Endothelial cell of umbilical vein (primary cell): Measurements from ENCODE around the gene MOG. TPM values are rescaled to one million over a fixed set of nuclear protein-coding genes. Genes with fewer than 3 reads are reported as not detected.
A peak's percentile ranks its signal among the peaks of the same experiment; 100 is the strongest.

Experiments used
- BruUV-seq: library from RNA; stranded (reverse); fragments of 400-500 nt; replicated peaks from 2 replicates; lab custom pipeline; 2021; lab: Mats Ljungman, UMichigan
- CTCF ChIA-PET: fragments of 300-600, 350-600 bp; sonication (Branson Sonifier 250); formaldehyde crosslinking; loops from one replicate; lab custom pipeline; 2021; ENCODE audit warnings: antibody characterized with exemption, inconsistent platforms; lab: Charles Lee
- POLR2A ChIA-PET: fragments of 300-600, 350-600 bp; sonication (Branson Sonifier 250); formaldehyde crosslinking; loops from one replicate; lab custom pipeline; 2021; ENCODE audit warnings: antibody characterized with exemption, inconsistent platforms; lab: Charles Lee
- DNase-seq: peaks from one replicate; pipeline ENCODE4 v3.0.0-alpha.2; 2011; ENCODE audit warnings: low read depth, low spot score
- FAIRE-seq: peaks from 2 replicates; lab custom pipeline; 2011; peaks lifted over from hg19 to GRCh38; lab: Jason Lieb, UNC
- H2AFZ ChIP-seq: 2 replicates; pipeline ENCODE4 v1.6.0; 2012; ENCODE audit warnings: low read depth, low read length, control low read depth, inconsistent platforms
- H3K27ac ChIP-seq: 2 replicates; pipeline ENCODE4 v1.5.1; 2011; ENCODE audit warnings: low read depth, mild to moderate bottlenecking, control low read depth, low read length, moderate library complexity; ENCODE audit not compliant: insufficient read depth
- H3K27me3 ChIP-seq, 2 experiments: 2 replicates each; pipeline versions ENCODE4 v1.6.0 to v1.6.1; 2011; ENCODE audit warnings: low read length in 2 of 2, mixed read lengths in 1 of 2; ENCODE audit not compliant: control insufficient read depth in 2 of 2, insufficient read depth in 2 of 2
- H3K36me3 ChIP-seq, 2 experiments: 2 replicates in 1 of 2; 3 replicates in 1 of 2; pipeline ENCODE4 v1.5.1; 2011; ENCODE audit warnings: low read length in 2 of 2, mild to moderate bottlenecking in 1 of 2, moderate library complexity in 1 of 2; ENCODE audit not compliant: control insufficient read depth in 2 of 2, insufficient read depth in 2 of 2; ENCODE audit errors: extremely low read depth in 1 of 2
- H3K4me1 ChIP-seq: 3 replicates; pipeline ENCODE4 v1.5.1; 2011; ENCODE audit warnings: mild to moderate bottlenecking, low read length; ENCODE audit not compliant: control insufficient read depth, insufficient read depth; ENCODE audit errors: extremely low read depth
- H3K4me2 ChIP-seq: 2 replicates; pipeline ENCODE4 v1.6.1; 2011; ENCODE audit warnings: low read length, control low read depth, mixed read lengths; ENCODE audit not compliant: insufficient read depth
- H3K4me3 ChIP-seq, 3 experiments: fragments of 200-600 bp in 1 of 3; sonication (generic), shearing (Covaris generic) in 1 of 3; replicated peaks in 1 of 3; 2 replicates each; pipeline ENCODE4 v1.5.1; 2011 to 2016; ENCODE audit warnings: control low read depth in 3 of 3, low read length in 3 of 3, mild to moderate bottlenecking in 2 of 3, inconsistent platforms in 1 of 3, low read depth in 1 of 3, moderate library complexity in 1 of 3; ENCODE audit not compliant: insufficient read depth in 1 of 3
- H3K79me2 ChIP-seq: 2 replicates; pipeline ENCODE4 v1.6.0; 2012; ENCODE audit warnings: low read length, inconsistent platforms; ENCODE audit not compliant: control insufficient read depth, insufficient read depth
- H3K9ac ChIP-seq: replicated peaks from 2 replicates; pipeline ENCODE3; 2011; ENCODE audit warnings: low read length, control low read depth; ENCODE audit not compliant: insufficient read depth; ENCODE audit errors: extremely low read depth
- H3K9me1 ChIP-seq: replicated peaks from 3 replicates; pipeline ENCODE4 v1.6.0; 2011; ENCODE audit warnings: mild to moderate bottlenecking, low read length; ENCODE audit not compliant: control insufficient read depth, insufficient read depth; ENCODE audit errors: extremely low read depth
- H3K9me3 ChIP-seq: replicated peaks from 2 replicates; pipeline ENCODE4 v1.5.1; 2012; ENCODE audit warnings: low read length, inconsistent platforms; ENCODE audit not compliant: control insufficient read depth, insufficient read depth
- H4K20me1 ChIP-seq: replicated peaks from 2 replicates; pipeline ENCODE3; 2011; ENCODE audit warnings: mild to moderate bottlenecking, low read length; ENCODE audit not compliant: control insufficient read depth, insufficient read depth; ENCODE audit errors: extremely low read depth
- CTCF ChIP-seq, 2 donors: IDR thresholded peaks; 1 replicate in 1 of 2; 2 replicates in 1 of 2; pipeline ENCODE4 v1.5.1; 2011; ENCODE audit warnings: low read length in 2 of 2, mild to moderate bottlenecking in 2 of 2, moderate library complexity in 2 of 2, control low read depth in 1 of 2, inconsistent platforms in 1 of 2, low read depth in 1 of 2; ENCODE audit not compliant: insufficient read depth in 1 of 2; ENCODE audit errors: extremely low read depth in 1 of 2
- EZH2 ChIP-seq: IDR thresholded peaks from 2 replicates; pipeline ENCODE4 v1.6.1; 2012; ENCODE audit warnings: borderline replicate concordance, low read depth, mild to moderate bottlenecking, moderate library complexity, low read length, inconsistent platforms; ENCODE audit not compliant: severe bottlenecking
- FOS ChIP-seq: IDR thresholded peaks from 2 replicates; pipeline ENCODE4 v1.6.1; 2011; ENCODE audit warnings: mild to moderate bottlenecking, low read length, moderate library complexity, borderline replicate concordance; ENCODE audit not compliant: insufficient read depth
- GATA2 ChIP-seq: IDR thresholded peaks from 2 replicates; pipeline ENCODE4 v1.7.0; 2011; ENCODE audit warnings: low read depth, mild to moderate bottlenecking, moderate library complexity, mixed read lengths, low read length; ENCODE audit not compliant: insufficient read length, insufficient read depth
- JUN ChIP-seq: IDR thresholded peaks from 2 replicates; pipeline ENCODE4 v1.6.1; 2011; ENCODE audit warnings: borderline replicate concordance, low read depth; ENCODE audit not compliant: insufficient read length, insufficient read depth
- MAX ChIP-seq: IDR thresholded peaks from 2 replicates; pipeline ENCODE4 v1.6.1; 2011; ENCODE audit not compliant: insufficient read depth, insufficient read length
- MYC ChIP-seq: IDR thresholded peaks from one replicate; pipeline ENCODE4 v1.6.1; 2011; ENCODE audit warnings: mild to moderate bottlenecking, low read depth, low read length
- POLR2A ChIP-seq: IDR thresholded peaks from 2 replicates; pipeline ENCODE4 v1.6.1; 2012; ENCODE audit warnings: low read depth, mild to moderate bottlenecking, control low read depth, low read length
- POLR2AphosphoS5 ChIP-seq: IDR thresholded peaks from 2 replicates; pipeline ENCODE4 v1.6.1; 2012; ENCODE audit warnings: low read depth, mild to moderate bottlenecking, control low read depth, low read length, moderate library complexity; ENCODE audit not compliant: insufficient read depth
- dilution Hi-C: fragments of 300-500 bp; cut with MboI; formaldehyde crosslinking; loops from one replicate; pipeline ENCODE4 v1.15.0; 2019; ENCODE audit warnings: low sequenced_read_pairs; ENCODE audit not compliant: extremely low pct_ligation_motif_present
- intact Hi-C: fragments of 100-400 bp; cut with micrococcal nuclease; formaldehyde crosslinking; loops from one replicate; pipeline ENCODE4 v1.10.0; 2022
- polyA plus RNA-seq, 4 experiments: library from polyadenylated mRNA; depleted of rRNA in 3 of 4; stranded (reverse) in 3 of 4; unstranded in 1 of 4; fragments of >200 nt; gene quantifications; 2 replicates each; pipeline versions ENCODE4 v1.2.1 to v1.2.3, GENCODE V29; 2011 to 2012; ENCODE audit warnings: missing spikeins in 1 of 4
- total RNA-seq: library from RNA; stranded (reverse); gene quantifications from 2 replicates; pipeline ENCODE4 v1.2.3, GENCODE V29; 2021

Gene MOG
- total and polyA plus RNA-seq, 2 donors (not counting 3 experiments of a cell fraction or from before 2014, with no cell fraction given), result not detected

GRCh38 chr6:29651413-29652197 is 5.3 kb upstream of the MOG start:
- peaks cover 13 to 20% of the 10 kb centered on the region in 2 experiments for H3K27me3 ChIP-seq
- BruUV-seq, result no TSS peak
- ChIA-PET CTCF (interaction anchor here (1.7 to 5.3 kb wide), 7 partner anchors 10 to 87 kb away, joined by 5 to 97 read pairs (median 24); partner anchors contain the start of gene GABBR1), POLR2A (no interaction called here)
- FAIRE-seq, result peak; percentile 78
- H3K9me3 ChIP-seq, result no peaks in the 10 kb centered on the region
- dilution Hi-C loops, result no loop called here
- DNase-seq, result peak; percentile 47
- intact Hi-C loops, result loop anchor here (1.0 to 2.0 kb wide), 3 partner anchors 51 to 184 kb away; no protein-coding TSS in a partner anchor
- no peak overlapping the region for H3K27ac ChIP-seq
- no peak overlapping the region for H3K4me3 ChIP-seq
- peaks cover 4% of the 10 kb centered on the region for H3K4me1 ChIP-seq
- no peak overlapping the region for H3K9ac ChIP-seq
- H4K20me1 ChIP-seq, result no peaks in the 10 kb centered on the region
- H2AFZ ChIP-seq, result no peak overlapping the region
- no peaks in the 10 kb centered on the region for H3K9me1 ChIP-seq
- H3K36me3 ChIP-seq, result no peaks in the 10 kb centered on the region
- no peaks in the 10 kb centered on the region for H3K79me2 ChIP-seq
- peak; percentile 47 to 48 for TF ChIP-seq CTCF (IDR thresholded peaks at IDR 0.05; ENCODE audit: extremely low read depth in 1 of 2, insufficient read depth in 1 of 2, low read depth in 1 of 2, low read length in 2 of 2)
- TF ChIP-seq MYC, result no peak
- no peak overlapping the region for H3K4me2 ChIP-seq

GRCh38 chr6:29652198-29652584 is 4.7 kb upstream of the MOG start:
- Histone ChIP-seq H3K4me3 (no peak overlapping the region), H3K36me3 (no peaks in the 10 kb centered on the region), H3K27ac (no peak overlapping the region), H3K9me1 (no peaks in the 10 kb centered on the region), H3K79me2 (no peaks in the 10 kb centered on the region), H2AFZ (no peak overlapping the region), H4K20me1 (no peaks in the 10 kb centered on the region), H3K9me3 (no peaks in the 10 kb centered on the region), H3K27me3 (peaks cover 13 to 23% of the 10 kb centered on the region in 2 experiments), H3K4me2 (no peak overlapping the region), H3K9ac (no peak overlapping the region), H3K4me1 (peaks cover 4% of the 10 kb centered on the region)
- ChIA-PET POLR2A (no interaction called here), CTCF (interaction anchor here (0.6 to 3.5 kb wide), 7 partner anchors 12 to 1203 kb away, joined by 3 to 84 read pairs (median 12); partner anchors contain the start of gene ZFP57)
- intact Hi-C loops (no loop called here), dilution Hi-C loops (no loop called here)
- no TSS peak for BruUV-seq
- TF ChIP-seq MAX, result no peak
- no peak for TF ChIP-seq POLR2A
- TF ChIP-seq CTCF (IDR thresholded peaks at IDR 0.05; ENCODE audit: extremely low read depth in 1 of 2, insufficient read depth in 1 of 2, low read depth in 1 of 2, low read length in 2 of 2), result no peak
- no peak for TF ChIP-seq JUN
- no peak for TF ChIP-seq POLR2AphosphoS5
- no peak for TF ChIP-seq EZH2
- no peak for TF ChIP-seq FOS
- no peak for TF ChIP-seq MYC
- TF ChIP-seq GATA2, result no peak
- DNase-seq (no peak), FAIRE-seq (no peak)
